ENCODE results near the gene ZBTB8OS.

DNA sequence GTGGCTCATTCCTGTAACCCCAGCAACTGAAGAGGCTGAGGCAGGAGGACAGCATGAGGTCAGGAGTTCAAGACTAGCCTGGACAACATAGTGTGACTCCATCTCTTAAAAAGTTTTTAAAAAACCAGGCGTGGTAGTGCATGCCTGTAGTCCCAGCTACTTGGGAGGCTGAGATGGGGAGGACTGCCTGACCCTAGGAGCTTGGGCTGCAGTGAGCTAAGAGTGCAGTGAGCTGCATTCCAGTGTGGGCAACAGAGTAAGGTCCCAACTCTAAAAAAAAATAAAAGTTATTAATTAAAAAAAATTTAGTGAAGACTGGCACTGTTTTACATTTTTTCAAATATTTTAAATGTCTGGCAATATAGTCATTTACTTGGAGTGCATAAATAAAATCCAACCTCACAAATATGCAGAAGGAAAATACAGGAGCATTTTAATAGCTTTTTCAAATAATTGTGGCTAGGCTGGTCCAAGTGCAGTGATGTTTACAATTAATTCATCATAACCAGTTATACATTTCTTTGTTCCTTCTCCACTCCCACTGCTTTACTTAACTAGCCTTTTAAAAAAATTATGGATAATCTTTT lies 10.8 kb downstream of the ZBTB8OS start:
- TF ChIP-seq, protein P1, sequence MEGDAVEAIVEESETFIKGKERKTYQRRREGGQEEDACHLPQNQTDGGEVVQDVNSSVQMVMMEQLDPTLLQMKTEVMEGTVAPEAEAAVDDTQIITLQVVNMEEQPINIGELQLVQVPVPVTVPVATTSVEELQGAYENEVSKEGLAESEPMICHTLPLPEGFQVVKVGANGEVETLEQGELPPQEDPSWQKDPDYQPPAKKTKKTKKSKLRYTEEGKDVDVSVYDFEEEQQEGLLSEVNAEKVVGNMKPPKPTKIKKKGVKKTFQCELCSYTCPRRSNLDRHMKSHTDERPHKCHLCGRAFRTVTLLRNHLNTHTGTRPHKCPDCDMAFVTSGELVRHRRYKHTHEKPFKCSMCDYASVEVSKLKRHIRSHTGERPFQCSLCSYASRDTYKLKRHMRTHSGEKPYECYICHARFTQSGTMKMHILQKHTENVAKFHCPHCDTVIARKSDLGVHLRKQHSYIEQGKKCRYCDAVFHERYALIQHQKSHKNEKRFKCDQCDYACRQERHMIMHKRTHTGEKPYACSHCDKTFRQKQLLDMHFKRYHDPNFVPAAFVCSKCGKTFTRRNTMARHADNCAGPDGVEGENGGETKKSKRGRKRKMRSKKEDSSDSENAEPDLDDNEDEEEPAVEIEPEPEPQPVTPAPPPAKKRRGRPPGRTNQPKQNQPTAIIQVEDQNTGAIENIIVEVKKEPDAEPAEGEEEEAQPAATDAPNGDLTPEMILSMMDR (IDR thresholded peaks at IDR 0.05; ENCODE audit: low read length): no peak
- no peak for TF ChIP-seq EZH2 (optimal IDR thresholded peaks at IDR 0.05; ENCODE audit: low read depth, low read length)
